ENCODE data around the gene MCIDAS.

- TF ChIP-seq CTCF (conservative IDR thresholded peaks at IDR 0.05; ENCODE audit: low read length) (no peak), EZH2phosphoT487 (IDR thresholded peaks at IDR 0.05; ENCODE audit: borderline replicate concordance, low read depth, low read length) (no peak)
These were observed 3.3 kb downstream of the MCIDAS start for GRCh38 chr5:55223812-55224240.

Measured in OCI-LY7 (cell line).